ENCODE measurements around the gene DGKI.

The DGKI gene

DNA sequence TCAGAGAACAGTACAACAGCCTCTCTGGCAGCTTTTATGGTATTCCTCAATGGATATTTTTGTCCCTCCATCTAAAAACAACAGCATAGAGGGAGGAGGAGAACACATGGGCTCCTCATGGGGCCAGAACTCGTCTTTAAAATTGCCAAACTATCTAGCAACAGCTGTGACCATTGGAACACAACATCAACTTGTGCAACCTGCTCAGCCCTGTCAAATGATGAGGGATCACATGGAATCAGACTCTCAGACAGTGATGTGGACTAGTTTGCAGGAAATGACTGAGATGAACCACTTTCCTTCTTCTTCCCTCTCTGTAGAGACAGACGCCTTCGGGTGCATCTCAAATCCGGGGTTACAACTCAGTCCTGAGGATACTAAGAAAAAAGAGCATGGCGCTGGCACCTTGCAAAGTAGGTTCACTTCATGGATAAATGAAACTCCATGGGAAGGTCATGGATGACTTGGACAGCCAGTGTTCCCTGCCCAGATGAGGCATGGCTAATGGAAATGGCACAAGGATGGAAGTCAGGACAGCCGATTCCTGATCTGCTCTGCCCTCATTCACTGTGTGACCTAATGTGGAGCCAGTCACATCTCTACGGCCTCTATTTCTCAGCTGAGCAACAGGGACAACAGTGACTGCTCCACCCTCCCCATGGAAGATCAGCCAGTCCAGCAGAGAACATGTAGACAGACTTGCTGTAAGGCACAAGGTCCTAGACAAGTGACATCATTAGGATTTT lies 24.6 kb upstream of the DGKI start:
- DNase-seq: no peak

- DNase-seq: no peak
Measured at GRCh38 chr7:137870684-137871083, 23.9 kb upstream of the DGKI start.

- DNase-seq: no peak
Measured at GRCh38 chr7:137870078-137870477, 23.3 kb upstream of the DGKI start.

DNA sequence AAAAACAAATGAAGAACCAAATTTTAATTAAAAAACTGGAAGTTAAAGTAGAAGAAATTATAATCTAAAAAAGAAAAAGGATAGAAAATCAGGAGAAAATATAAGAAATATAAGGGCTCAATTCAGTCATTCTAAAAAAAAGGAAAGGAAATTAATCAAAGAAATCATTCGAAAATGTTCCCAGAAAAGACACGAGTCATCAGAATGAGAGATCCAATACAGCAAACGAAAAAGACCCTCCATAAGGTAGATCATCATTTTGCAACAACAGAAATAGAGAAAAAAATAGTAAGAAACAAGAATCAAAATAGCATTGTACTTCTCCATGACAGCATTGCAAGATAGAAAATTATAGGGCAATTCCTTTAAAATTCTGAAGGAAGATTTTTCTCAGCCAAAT lies 22.5 kb upstream of the DGKI start:
- DNase-seq: no peak

- DNase-seq: no peak
Measured at GRCh38 chr7:137867289-137867688, 20.5 kb upstream of the DGKI start.

DNA sequence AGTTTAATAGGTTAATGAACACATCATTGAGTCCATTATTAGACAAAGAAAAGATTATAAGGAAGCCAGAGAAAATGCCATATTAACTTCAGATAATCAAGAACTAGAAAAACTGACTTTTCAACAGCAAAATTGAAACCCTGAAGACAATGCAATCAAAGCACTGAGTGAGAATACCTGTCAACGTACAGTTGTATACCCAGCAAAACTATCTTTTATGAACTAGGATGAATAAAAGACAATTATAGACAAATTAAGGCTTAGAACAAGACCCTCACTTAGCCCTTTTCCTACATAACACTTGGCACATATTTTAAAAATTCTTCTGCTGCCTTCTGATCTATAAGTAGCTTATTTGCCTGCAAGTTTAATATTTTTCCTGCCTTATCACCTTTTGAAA lies 19.0 kb upstream of the DGKI start:
- no peak for DNase-seq

DNA sequence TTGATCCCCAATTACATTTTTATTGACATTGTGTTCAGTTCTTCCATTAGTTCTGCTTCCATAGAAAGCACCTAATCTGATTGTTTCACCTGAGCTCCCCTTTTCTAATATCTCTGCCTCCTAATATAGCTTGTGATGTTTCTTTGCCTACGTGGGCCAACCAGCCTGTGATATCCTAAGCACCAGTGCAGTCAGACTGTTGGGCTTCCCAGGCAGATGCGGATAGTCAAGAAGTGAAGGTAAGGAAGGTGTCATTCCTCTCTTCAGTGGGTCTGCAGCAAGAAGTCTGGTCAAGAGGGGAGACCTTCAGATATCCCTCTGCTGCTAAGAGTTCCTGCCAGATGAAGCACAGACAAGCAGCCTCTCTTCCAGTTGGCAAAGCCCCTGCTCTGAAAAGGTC lies 16.2 kb upstream of the DGKI start:
- no peak for DNase-seq

GRCh38 chr7:137862358-137862757 lies 15.6 kb upstream of the DGKI start:
- no peak for DNase-seq

GRCh38 chr7:137860542-137860941 lies 13.8 kb upstream of the DGKI start:
- no peak for DNase-seq

- no peak for DNase-seq
Measured at GRCh38 chr7:137853053-137853452, 6.3 kb upstream of the DGKI start.

GRCh38 chr7:137852108-137852507 lies 5.3 kb upstream of the DGKI start:
- no peak for DNase-seq

- DNase-seq: no peak
Measured at GRCh38 chr7:137850972-137851945, 4.5 kb upstream of the DGKI start.

GRCh38 chr7:137850571-137850970 lies 3.8 kb upstream of the DGKI start:
- DNase-seq: no peak

- DNase-seq: no peak
Measured at GRCh38 chr7:137848095-137848494, 1.3 kb upstream of the DGKI start.

GRCh38 chr7:137847568-137848050 lies 835 bp upstream of the DGKI start:
- DNase-seq: peak in 3 of 14 donors; percentile 19 to 51 (median 39)

DNA sequence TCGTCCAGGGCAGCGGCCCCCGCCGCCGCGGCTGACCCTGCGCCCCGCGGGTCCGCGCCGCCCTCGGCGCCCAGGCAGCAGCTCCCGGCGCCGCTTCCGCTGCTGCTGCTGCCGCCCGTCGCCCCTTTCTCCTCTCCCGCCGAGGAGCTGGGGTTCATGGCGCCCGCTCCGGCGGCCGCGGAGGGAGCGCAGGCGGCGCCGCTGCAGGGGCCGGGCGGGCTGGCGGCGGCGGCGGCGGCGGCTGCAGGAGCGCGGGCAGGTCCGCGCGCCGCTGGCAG lies 286 bp downstream of the DGKI start:
- no peak for DNase-seq

GRCh38 chr7:137844677-137845425 lies 1.9 kb downstream of the DGKI start:
- no peak for DNase-seq

DNA sequence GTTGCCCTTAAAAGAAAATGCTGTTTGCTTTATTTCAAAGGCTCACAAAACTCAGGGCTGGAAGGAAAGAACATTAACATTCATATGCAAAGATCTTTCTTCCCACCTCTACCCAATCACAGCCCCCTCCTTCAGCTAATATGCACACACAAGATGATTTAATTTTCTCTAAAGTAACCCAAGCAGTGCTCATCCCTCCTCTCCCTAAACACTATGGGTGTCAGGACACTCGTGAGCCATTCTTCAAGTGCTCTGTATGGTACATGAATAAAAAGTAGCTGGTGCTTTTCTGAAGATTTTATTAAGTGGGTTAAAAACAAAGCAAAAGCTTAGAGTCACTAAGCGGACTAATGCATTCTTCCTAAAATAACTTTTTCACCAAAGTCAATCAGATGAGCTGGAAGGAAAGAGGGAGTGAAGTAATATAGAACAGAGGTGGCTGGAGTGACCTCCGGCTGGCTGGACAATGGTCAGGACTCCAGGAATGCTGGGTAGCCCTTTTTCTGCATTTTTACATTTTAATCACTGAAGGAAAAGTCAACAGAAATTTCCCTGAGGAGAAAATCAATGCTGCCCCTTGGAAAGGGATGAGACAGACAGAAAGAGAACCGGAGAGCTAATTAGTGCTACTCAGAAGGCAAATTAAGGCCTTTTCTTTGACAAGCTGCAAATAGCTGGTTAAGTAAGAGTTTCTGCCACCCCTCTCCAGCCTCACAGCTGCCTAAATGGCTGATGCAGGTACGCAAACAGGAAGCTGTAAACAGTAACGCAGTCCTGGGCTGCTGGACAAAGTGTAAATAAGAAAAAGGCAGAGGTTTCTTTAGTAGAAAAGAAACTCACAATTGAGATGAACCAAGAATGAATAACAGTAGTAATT lies 6.6 kb downstream of the DGKI start:
- peak in 1 of 14 donors; percentile 13 for DNase-seq

DNA sequence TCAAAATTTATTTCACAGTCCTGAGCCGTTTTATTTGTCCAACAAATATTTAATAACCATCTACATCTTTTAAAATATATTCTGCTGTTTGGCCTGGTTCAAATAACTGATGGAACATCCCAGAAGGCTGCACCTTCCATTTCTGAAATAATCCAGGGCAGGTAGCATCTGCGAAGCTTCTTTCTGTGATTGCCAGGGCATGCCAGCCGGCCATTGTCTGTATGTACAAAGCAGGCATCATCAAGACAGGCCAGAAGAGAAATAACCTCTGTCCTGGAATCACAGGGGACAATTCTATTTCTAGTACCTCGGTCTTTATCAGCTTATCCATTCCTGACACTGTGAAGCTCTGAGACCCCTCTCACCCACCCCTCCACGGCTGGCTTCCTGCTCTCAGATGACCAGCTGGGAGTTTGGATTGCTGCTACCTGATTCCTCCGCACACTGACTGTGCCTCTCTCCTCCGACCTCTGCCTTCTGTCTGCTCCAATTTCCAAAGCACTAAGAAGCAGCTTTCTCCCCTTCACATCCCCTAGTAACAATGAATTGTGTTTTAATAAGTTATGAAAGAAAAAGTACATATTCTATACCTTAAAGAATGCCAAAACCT lies 8.0 kb downstream of the DGKI start:
- DNase-seq: peak in 2 of 14 donors; percentile 3 to 71

DNA sequence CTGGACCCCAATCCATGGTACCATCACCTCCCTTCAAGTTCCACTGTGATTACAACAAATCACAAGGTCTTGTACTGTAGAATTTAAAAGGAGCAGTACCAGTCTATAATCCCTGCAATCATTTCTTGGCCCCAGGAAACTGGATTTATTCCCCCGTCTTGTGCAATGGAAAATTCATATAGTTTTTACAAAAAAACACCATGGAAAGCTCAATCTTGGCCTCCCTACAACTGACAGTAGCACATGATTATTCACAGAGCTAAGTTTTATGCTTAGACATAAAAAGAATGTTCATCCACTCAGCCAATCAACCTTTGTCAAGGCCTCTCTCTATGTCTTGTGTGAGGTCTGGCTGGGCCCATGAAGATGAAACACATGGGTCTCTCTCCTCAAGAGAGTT lies 10.2 kb downstream of the DGKI start:
- no peak for DNase-seq

DNA sequence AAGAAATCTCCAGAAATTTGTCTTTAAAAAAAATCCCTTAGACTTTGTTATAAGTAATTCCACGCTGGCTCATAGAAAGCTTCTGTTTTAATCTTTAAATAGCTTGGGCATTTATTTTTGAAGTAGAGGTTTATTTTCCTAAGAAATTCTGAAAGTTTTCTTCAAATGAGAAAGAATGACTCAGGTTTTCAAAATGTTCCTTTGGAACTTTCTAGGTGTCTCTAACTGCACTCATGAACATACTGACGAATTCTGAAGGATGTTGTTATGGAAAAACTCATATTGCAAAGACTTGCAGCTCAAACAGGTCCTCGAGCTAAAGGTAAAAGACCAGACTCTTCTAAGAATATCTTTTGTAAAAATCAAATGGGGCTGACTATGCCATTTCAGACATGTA lies 10.7 kb downstream of the DGKI start:
- DNase-seq: no peak
